Naive B cell (primary cell): ENCODE data around the gene SCN1B. TPM values are rescaled to one million over a fixed set of nuclear protein-coding genes. Genes with fewer than 3 reads are reported as not detected.

Experiments
- ATAC-seq, 2 donors: fragments of 150-1000 bp; cut with Tn5 transposase; 2 replicates each; pipeline ENCODE4 v1.10.0; 2021; ENCODE audit warnings: low read depth in 2 of 2, mild to moderate bottlenecking in 2 of 2, moderate library complexity in 2 of 2
- DNase-seq: peaks from one replicate; pipeline ENCODE4 v3.0.0; 2022
- H3K27ac Mint-ChIP-seq, 6 donors: one replicate each; pipeline ENCODE4 v1.8.0; 2020 to 2022; ENCODE audit warnings: mild to moderate bottlenecking in 6 of 6, mixed read lengths in 6 of 6, moderate library complexity in 5 of 6, inconsistent platforms in 2 of 6
- H3K27me3 Mint-ChIP-seq, 3 donors: one replicate each; pipeline ENCODE4 v1.8.0; 2021 to 2022; ENCODE audit warnings: mixed read lengths in 3 of 3, mild to moderate bottlenecking in 1 of 3
- H3K36me3 Mint-ChIP-seq, 2 donors: one replicate each; pipeline ENCODE4 v1.8.0; 2020 to 2022; ENCODE audit warnings: mixed read lengths in 2 of 2, inconsistent platforms in 1 of 2, mild to moderate bottlenecking in 1 of 2
- H3K4me1 Mint-ChIP-seq, 3 donors: one replicate each; pipeline ENCODE4 v1.8.0; 2020 to 2022; ENCODE audit warnings: mixed read lengths in 3 of 3, inconsistent platforms in 1 of 3, mild to moderate bottlenecking in 1 of 3, moderate library complexity in 1 of 3
- H3K4me3 Mint-ChIP-seq, 8 donors: one replicate each; pipeline ENCODE4 v1.8.0; 2020 to 2022; ENCODE audit warnings: mild to moderate bottlenecking in 8 of 8, mixed read lengths in 8 of 8, moderate library complexity in 8 of 8, inconsistent platforms in 2 of 8
- H3K9me3 Mint-ChIP-seq, 7 donors: one replicate each; pipeline ENCODE4 v1.8.0; 2020 to 2022; ENCODE audit warnings: mixed read lengths in 7 of 7, mild to moderate bottlenecking in 5 of 7, inconsistent platforms in 2 of 7, moderate library complexity in 1 of 7
- polyA plus RNA-seq, 6 donors: library from polyadenylated mRNA; unstranded; fragments of 300-500 nt; fragmentation: Illumina TruSeq; gene quantifications; one replicate each; pipeline ENCODE4 v1.2.3, GENCODE V29; 2021; ENCODE audit warnings: low read depth in 6 of 6

Gene SCN1B
- polyA plus RNA-seq, 6 donors from 2014 or later = 0.06 to 0.36 (median 0.28) TPM; not detected in 2

- DNase-seq (peak; percentile 30), ATAC-seq (peak; percentile 58 to 64)
- H3K27me3 Mint-ChIP-seq = peaks cover 0 to 6% (median 0%) of the 10 kb centered on the region in 3 donors
- peak overlapping the region; percentile 25 to 87 (median 80) for H3K4me3 Mint-ChIP-seq
- peaks cover 0 to 5% of the 10 kb centered on the region in 2 donors for H3K36me3 Mint-ChIP-seq
- peaks cover 68 to 84% (median 73%) of the 10 kb centered on the region in 3 donors for H3K4me1 Mint-ChIP-seq
- H3K9me3 Mint-ChIP-seq = no peaks in the 10 kb centered on the region
- peak overlapping the region; percentile 90 to 97 (median 94) for H3K27ac Mint-ChIP-seq
Measured at GRCh38 chr19:35083691-35084508, 53.6 kb downstream of the SCN1B start.

GRCh38 chr19:35084509-35084762 is 54.2 kb downstream of the SCN1B start:
- DNase-seq = no peak
- Mint-ChIP-seq H3K4me1 (peaks cover 64 to 84% (median 71%) of the 10 kb centered on the region in 3 donors), H3K9me3 (no peaks in the 10 kb centered on the region), H3K36me3 (no peaks in the 10 kb centered on the region), H3K4me3 (peak overlapping the region in 7 of 8 donors; percentile 19 to 87 (median 76)), H3K27ac (peak overlapping the region; percentile 90 to 97 (median 94)), H3K27me3 (peaks cover 0 to under 1% (median 0%) of the 10 kb centered on the region in 3 donors)
- no peak for ATAC-seq

- Mint-ChIP-seq H3K4me1 (peaks cover 63 to 96% (median 68%) of the 10 kb centered on the region in 3 donors), H3K4me3 (peak overlapping the region; percentile 48 to 84 (median 78)), H3K27me3 (no peaks in the 10 kb centered on the region), H3K27ac (peak overlapping the region; percentile 90 to 96 (median 94)), H3K36me3 (no peaks in the 10 kb centered on the region), H3K9me3 (no peaks in the 10 kb centered on the region)
- DNase-seq (peak; percentile 52), ATAC-seq (peak; percentile 68 to 71)
Measured at GRCh38 chr19:35085947-35086346, 55.7 kb downstream of the SCN1B start.

DNA sequence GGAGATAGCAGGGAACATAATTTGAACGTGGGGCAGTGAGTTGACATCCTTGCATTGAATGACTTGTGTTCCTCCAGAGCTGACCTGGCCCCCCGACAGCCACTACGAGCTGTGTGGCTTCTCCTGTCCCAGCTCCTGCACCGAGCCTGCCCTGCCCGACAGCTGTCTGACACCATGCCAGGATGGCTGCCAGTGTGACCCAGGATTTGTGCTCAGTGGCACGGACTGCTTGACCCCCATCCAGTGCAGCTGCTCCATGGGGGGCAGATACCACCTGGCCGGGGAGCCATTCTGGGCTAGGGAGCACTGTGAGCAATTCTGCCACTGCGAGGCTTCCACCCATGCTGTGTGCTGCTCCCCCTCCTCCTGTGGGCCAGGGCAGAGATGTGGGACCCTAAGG is 56.2 kb downstream of the SCN1B start:
- H3K4me1 Mint-ChIP-seq = peaks cover 60 to 93% (median 68%) of the 10 kb centered on the region in 3 donors
- H3K9me3 Mint-ChIP-seq = no peaks in the 10 kb centered on the region
- no peak for ATAC-seq
- H3K36me3 Mint-ChIP-seq = no peaks in the 10 kb centered on the region
- H3K4me3 Mint-ChIP-seq = peak overlapping the region in 7 of 8 donors; percentile 58 to 84 (median 82)
- H3K27me3 Mint-ChIP-seq = no peaks in the 10 kb centered on the region
- peak overlapping the region; percentile 90 to 96 (median 94) for H3K27ac Mint-ChIP-seq
- DNase-seq = no peak

GRCh38 chr19:35087393-35087792 is 57.1 kb downstream of the SCN1B start:
- Mint-ChIP-seq H3K27ac (peak overlapping the region; percentile 30 to 96 (median 92)), H3K36me3 (no peaks in the 10 kb centered on the region), H3K9me3 (no peaks in the 10 kb centered on the region), H3K4me3 (peak overlapping the region in 5 of 8 donors; percentile 16 to 71 (median 62)), H3K27me3 (no peaks in the 10 kb centered on the region), H3K4me1 (peaks cover 59 to 86% (median 67%) of the 10 kb centered on the region in 3 donors)
- DNase-seq (no peak), ATAC-seq (no peak)

GRCh38 chr19:35088131-35088913 is 58.1 kb downstream of the SCN1B start:
- no peak for DNase-seq
- H3K4me1 Mint-ChIP-seq = peaks cover 51 to 76% (median 61%) of the 10 kb centered on the region in 3 donors
- peak overlapping the region in 3 of 8 donors; percentile 16 to 28 (median 25) for H3K4me3 Mint-ChIP-seq
- ATAC-seq = no peak
- H3K36me3 Mint-ChIP-seq = no peaks in the 10 kb centered on the region
- H3K9me3 Mint-ChIP-seq = no peaks in the 10 kb centered on the region
- H3K27ac Mint-ChIP-seq = peak overlapping the region; percentile 56 to 96 (median 90)
- H3K27me3 Mint-ChIP-seq = no peaks in the 10 kb centered on the region

DNA sequence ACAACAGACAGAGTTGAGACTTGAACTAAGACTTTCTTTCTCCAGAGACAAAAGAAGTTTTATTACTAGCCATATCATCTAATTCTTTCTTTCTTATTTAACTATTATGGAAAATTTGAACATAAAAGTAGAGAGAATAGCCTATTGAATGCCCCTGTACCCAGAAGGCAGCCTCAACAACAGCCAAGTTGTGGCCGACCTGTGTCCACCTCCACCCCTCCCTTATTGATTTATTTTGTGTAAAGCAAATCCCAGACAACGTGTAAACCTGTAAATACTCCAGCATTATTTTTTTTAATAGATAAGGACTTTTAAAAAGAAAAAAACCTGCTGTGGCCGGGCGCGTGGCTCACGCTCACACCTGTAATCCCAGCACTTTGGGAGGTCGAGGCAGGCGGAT is 59.3 kb downstream of the SCN1B start:
- peak overlapping the region in 2 of 8 donors; percentile 79 to 87 for H3K4me3 Mint-ChIP-seq
- no peaks in the 10 kb centered on the region for H3K9me3 Mint-ChIP-seq
- H3K27me3 Mint-ChIP-seq = no peaks in the 10 kb centered on the region
- H3K36me3 Mint-ChIP-seq = no peaks in the 10 kb centered on the region
- H3K4me1 Mint-ChIP-seq = peaks cover 39 to 64% (median 48%) of the 10 kb centered on the region in 3 donors
- ATAC-seq (no peak), DNase-seq (no peak)
- H3K27ac Mint-ChIP-seq = peak overlapping the region in 1 of 6 donors; percentile 72

Other genes starting within 250 kb of the SCN1B start
- gene ZNF30, start 103.6 kb upstream of the SCN1B start, polyA plus RNA-seq = 1 to 10 TPM in 5 of 6 donors, not detected in 1; 2.9 to 8.2 (median 4.9) TPM
- gene ZNF792, start 66.2 kb upstream of the SCN1B start, polyA plus RNA-seq = 10 to 100 TPM in 2 of 6 donors, 1 to 10 TPM in 4; 6.7 to 14.7 (median 8.8) TPM
- 10 to 100 TPM; 10.4 to 29.3 (median 12.3) TPM for gene GRAMD1A, start 30.1 kb upstream of the SCN1B start, polyA plus RNA-seq
- gene HPN, start 11.3 kb downstream of the SCN1B start, polyA plus RNA-seq = not detected
- gene FXYD3, start 85.4 kb downstream of the SCN1B start, polyA plus RNA-seq = not detected
- gene LGI4, start 104.6 kb downstream of the SCN1B start, polyA plus RNA-seq = not detected
- 1 to 10 TPM; 1.0 to 2.7 (median 1.2) TPM for gene FXYD1, start 108.4 kb downstream of the SCN1B start, polyA plus RNA-seq
- 1 to 10 TPM; 2.0 to 4.5 (median 3.4) TPM for gene FXYD7, start 112.8 kb downstream of the SCN1B start, polyA plus RNA-seq
- 100 to 1,000 TPM; 290 to 440 (median 351) TPM for gene FXYD5, start 124.3 kb downstream of the SCN1B start, polyA plus RNA-seq
- not detected for gene FAM187B, start 198.3 kb downstream of the SCN1B start, polyA plus RNA-seq
- gene LSR, start 218.5 kb downstream of the SCN1B start, polyA plus RNA-seq = 10 to 100 TPM; 11.7 to 46.3 (median 34.8) TPM
- gene USF2, start 238.5 kb downstream of the SCN1B start, polyA plus RNA-seq = 10 to 100 TPM in 4 of 6 donors, 1 to 10 TPM in 2; 1.9 to 15.5 (median 10.4) TPM